A549 treated with GW870086 at 1 μM for 4 hours (cell line): ENCODE measurements around the gene KDM1A. TPM values are rescaled to one million over a fixed set of nuclear protein-coding genes. Genes with fewer than 3 reads are reported as not detected.

Experiments used
- total RNA-seq: library from RNA; stranded (reverse); fragments of 200-300 nt; extraction: Qiagen RNA extraction; gene quantifications from 5 replicates; pipeline ENCODE4 v1.2.3, GENCODE V29; 2022; ENCODE audit warnings: low read depth

KDM1A gene
- total RNA-seq: 84.9 to 102 TPM (median 90.9 TPM) in 5 replicates

DNA sequence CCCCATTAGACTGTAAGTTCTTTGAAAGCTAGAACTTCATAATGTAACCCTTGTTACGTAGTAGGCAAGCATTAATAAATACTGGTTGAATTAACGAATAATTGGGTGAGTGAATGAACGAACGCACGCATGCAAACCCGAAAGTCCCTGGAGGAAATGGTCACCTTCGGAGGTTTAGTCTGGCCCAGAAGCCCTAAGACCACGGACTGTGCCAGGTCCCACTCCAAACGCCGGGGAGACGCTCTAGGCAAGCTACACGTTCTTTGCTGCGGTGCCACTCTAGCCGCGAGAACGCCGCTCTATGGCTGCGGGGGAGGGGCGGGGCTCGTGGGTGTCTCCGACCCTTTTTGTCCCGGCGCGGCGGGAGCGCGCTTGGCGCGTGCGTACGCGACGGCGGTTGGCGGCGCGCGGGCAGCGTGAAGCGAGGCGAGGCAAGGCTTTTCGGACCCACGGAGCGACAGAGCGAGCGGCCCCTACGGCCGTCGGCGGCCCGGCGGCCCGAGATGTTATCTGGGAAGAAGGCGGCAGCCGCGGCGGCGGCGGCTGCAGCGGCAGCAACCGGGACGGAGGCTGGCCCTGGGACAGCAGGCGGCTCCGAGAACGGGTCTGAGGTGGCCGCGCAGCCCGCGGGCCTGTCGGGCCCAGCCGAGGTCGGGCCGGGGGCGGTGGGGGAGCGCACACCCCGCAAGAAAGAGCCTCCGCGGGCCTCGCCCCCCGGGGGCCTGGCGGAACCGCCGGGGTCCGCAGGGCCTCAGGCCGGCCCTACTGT lies at the start of gene KDM1A:
TSS of gene KDM1A (plus strand) at position 375 of the 769 bp plus-strand sequence. CDS start at position 504, 129 bp downstream.

GRCh38 chr1:22972760-22973159 lies 46.5 kb upstream of the KDM1A start, which contains the start of gene LACTBL1:
Gene LACTBL1, minus strand, starts transcription at chr1:22972866. Its CDS starts 550 bp downstream, at chr1:22972316.

Other genes with a start within 250 kb of the KDM1A start
- gene LACTBL1, start 46.6 kb upstream of the KDM1A start, total RNA-seq: not detected in 5 replicates
- not detected in 5 replicates for gene TEX46, start 3.6 kb upstream of the KDM1A start, total RNA-seq
- gene LUZP1, start 149.4 kb downstream of the KDM1A start, total RNA-seq: 17.3 to 24.1 TPM (median 21.7 TPM) in 5 replicates
- 11.9 to 14.2 TPM (median 13.4 TPM) in 5 replicates for gene HTR1D, start 198.0 kb downstream of the KDM1A start, total RNA-seq